H1 (cell line): ENCODE data around the gene UBP1. TPM values are rescaled to one million over a fixed set of nuclear protein-coding genes. Genes with fewer than 3 reads are reported as not detected.

Experiments used
- CTCF ChIA-PET: fragments of 300-600 bp; sonication (Branson Sonifier 250); formaldehyde crosslinking; loops from one replicate; lab custom pipeline; 2021; ENCODE audit not compliant: partially characterized antibody; lab: Charles Lee
- POLR2A ChIA-PET: fragments of 300-600 bp; sonication (Branson Sonifier 250); formaldehyde crosslinking; loops from one replicate; lab custom pipeline; 2021; ENCODE audit warnings: inconsistent platforms; ENCODE audit not compliant: partially characterized antibody; lab: Charles Lee
- DNase-seq, 2 experiments: peaks; one replicate each; pipeline versions ENCODE4 v3.0.0 to v3.0.0-alpha.2; 2010 to 2022; ENCODE audit warnings: low spot score in 2 of 2, low read depth in 1 of 2, mixed read lengths in 1 of 2
- FAIRE-seq: peaks from 2 replicates; lab custom pipeline; 2011; peaks lifted over from hg19 to GRCh38; lab: Jason Lieb, UNC
- H2AFZ ChIP-seq: 2 replicates; pipeline ENCODE4 v1.8.1; 2012; ENCODE audit warnings: low read length, inconsistent platforms
- H2AK5ac ChIP-seq: 2 replicates; pipeline ENCODE4 v1.6.1; 2013; ENCODE audit warnings: low read depth, low read length
- H2BK120ac ChIP-seq: replicated peaks from 2 replicates; pipeline ENCODE3; 2013; ENCODE audit warnings: low read depth, low read length, inconsistent platforms
- H2BK12ac ChIP-seq: 2 replicates; pipeline ENCODE4 v1.6.1; 2013; ENCODE audit warnings: low read depth, low read length
- H2BK15ac ChIP-seq: 2 replicates; pipeline ENCODE4 v1.6.1; 2013; ENCODE audit warnings: low read length
- H2BK20ac ChIP-seq: 2 replicates; pipeline ENCODE4 v1.6.1; 2013; ENCODE audit warnings: low read length
- H2BK5ac ChIP-seq: 2 replicates; pipeline ENCODE4 v1.6.1; 2013; ENCODE audit warnings: low read depth, low read length
- H3K14ac ChIP-seq: 2 replicates; pipeline ENCODE4 v1.6.1; 2013; ENCODE audit warnings: inconsistent platforms; ENCODE audit not compliant: insufficient read length
- H3K18ac ChIP-seq: 2 replicates; pipeline ENCODE4 v1.6.1; 2013; ENCODE audit warnings: low read length; ENCODE audit errors: extremely low read depth
- H3K23ac ChIP-seq: 2 replicates; pipeline ENCODE4 v1.6.1; 2013; ENCODE audit warnings: inconsistent platforms; ENCODE audit not compliant: insufficient read length
- H3K23me2 ChIP-seq: 2 replicates; pipeline ENCODE4 v1.6.1; 2013; ENCODE audit warnings: low read depth, low read length
- H3K27ac ChIP-seq: 2 replicates; pipeline ENCODE4 v1.6.1; 2011; ENCODE audit warnings: low read depth, low read length, inconsistent platforms
- H3K27me3 ChIP-seq, 4 experiments: replicated peaks in 1 of 4; 1 replicate in 1 of 4; 2 replicates in 3 of 4; pipeline versions ENCODE4 v1.6.1 to v1.8.1; 2011 to 2013; ENCODE audit warnings: low read length in 3 of 4, mild to moderate bottlenecking in 3 of 4, inconsistent platforms in 2 of 4, mixed read lengths in 2 of 4, moderate library complexity in 1 of 4; ENCODE audit not compliant: control insufficient read depth in 3 of 4, insufficient read depth in 3 of 4; ENCODE audit errors: extremely low read depth in 1 of 4
- H3K36me3 ChIP-seq, 4 experiments: 2 replicates each; pipeline versions ENCODE4 v1.6.1 to v1.8.1; 2011 to 2013; ENCODE audit warnings: mild to moderate bottlenecking in 4 of 4, low read length in 3 of 4, moderate library complexity in 2 of 4, control low read depth in 1 of 4, inconsistent platforms in 1 of 4; ENCODE audit not compliant: insufficient read depth in 4 of 4, control insufficient read depth in 2 of 4
- H3K4ac ChIP-seq: replicated peaks from 2 replicates; pipeline ENCODE3; 2013; ENCODE audit warnings: low read length, low read depth, mixed read lengths, inconsistent platforms; ENCODE audit not compliant: insufficient read length
- H3K4me1 ChIP-seq, 4 experiments: replicated peaks in 1 of 4; 1 replicate in 1 of 4; 2 replicates in 3 of 4; pipeline versions ENCODE4 v1.6.1 to v1.8.1; 2011 to 2013; ENCODE audit warnings: low read length in 3 of 4, inconsistent platforms in 2 of 4, mixed read lengths in 1 of 4; ENCODE audit not compliant: insufficient read depth in 4 of 4, control insufficient read depth in 3 of 4
- H3K4me2 ChIP-seq, 2 experiments: 2 replicates each; pipeline versions ENCODE4 v1.6.1 to v1.8.1; 2011 to 2013; ENCODE audit warnings: low read depth in 2 of 2, low read length in 2 of 2, control low read depth in 1 of 2, inconsistent platforms in 1 of 2, mild to moderate bottlenecking in 1 of 2; ENCODE audit not compliant: insufficient read depth in 1 of 2
- H3K4me3 ChIP-seq, 4 experiments: fragments of 200-600, 300-600 bp in 1 of 4; sonication (generic), shearing (Covaris generic), sonication (Bioruptor Twin) in 1 of 4; 2 replicates each; pipeline versions ENCODE4 v1.5.1 to v1.8.1; 2011 to 2016; ENCODE audit warnings: low read length in 4 of 4, low read depth in 3 of 4, control low read depth in 2 of 4, inconsistent platforms in 2 of 4, mild to moderate bottlenecking in 2 of 4, mixed read lengths in 1 of 4, moderate library complexity in 1 of 4; ENCODE audit not compliant: insufficient read depth in 2 of 4; ENCODE audit errors: extremely low read depth in 1 of 4
- H3K56ac ChIP-seq: replicated peaks from 2 replicates; pipeline ENCODE3; 2013; ENCODE audit warnings: low read depth, mild to moderate bottlenecking, mixed read lengths, low read length, inconsistent platforms; ENCODE audit not compliant: insufficient read length
- H3K79me1 ChIP-seq: 2 replicates; pipeline ENCODE4 v1.6.1; 2013; ENCODE audit warnings: low read depth, low read length, control low read depth
- H3K79me2 ChIP-seq, 2 experiments: 2 replicates each; pipeline versions ENCODE4 v1.6.1 to v1.8.1; 2012 to 2013; ENCODE audit warnings: low read length in 2 of 2, mild to moderate bottlenecking in 2 of 2, inconsistent platforms in 1 of 2; ENCODE audit not compliant: insufficient read depth in 2 of 2, control insufficient read depth in 1 of 2
- H3K9ac ChIP-seq, 4 experiments: replicated peaks in 1 of 4; 1 replicate in 1 of 4; 2 replicates in 3 of 4; pipeline versions ENCODE4 v1.6.1 to v1.8.1; 2011 to 2013; ENCODE audit warnings: low read depth in 3 of 4, low read length in 3 of 4, control low read depth in 2 of 4, mild to moderate bottlenecking in 2 of 4, moderate library complexity in 2 of 4, inconsistent platforms in 1 of 4; ENCODE audit errors: extremely low read depth in 1 of 4
- H3K9me3 ChIP-seq, 2 experiments: 2 replicates each; pipeline versions ENCODE4 v1.6.1 to v1.8.1; 2012 to 2013; ENCODE audit warnings: mild to moderate bottlenecking in 2 of 2, moderate library complexity in 2 of 2, control low read depth in 1 of 2, inconsistent platforms in 1 of 2, low read depth in 1 of 2, low read length in 1 of 2, mixed read lengths in 1 of 2; ENCODE audit not compliant: insufficient read depth in 2 of 2
- H4K20me1 ChIP-seq, 2 experiments: replicated peaks in 1 of 2; 2 replicates each; pipeline versions ENCODE3 to v1.8.1; 2011 to 2013; ENCODE audit warnings: inconsistent platforms in 2 of 2, low read length in 2 of 2, mild to moderate bottlenecking in 1 of 2; ENCODE audit not compliant: insufficient read depth in 2 of 2, control insufficient read depth in 1 of 2
- H4K5ac ChIP-seq: 2 replicates; pipeline ENCODE4 v1.6.1; 2013; ENCODE audit warnings: low read length, low read depth, mixed read lengths, inconsistent platforms; ENCODE audit not compliant: insufficient read length
- H4K8ac ChIP-seq: 2 replicates; pipeline ENCODE4 v1.8.0; 2013; ENCODE audit warnings: mild to moderate bottlenecking, moderate library complexity, low read length, inconsistent platforms; ENCODE audit not compliant: insufficient read depth; ENCODE audit errors: extremely low read depth
- H4K91ac ChIP-seq: replicated peaks from 2 replicates; pipeline ENCODE3; 2013; ENCODE audit warnings: low read length, mixed read lengths, inconsistent platforms; ENCODE audit not compliant: insufficient read length
- EGR1 ChIP-seq: IDR thresholded peaks from 2 replicates; pipeline ENCODE4 v1.6.1; 2011; ENCODE audit warnings: low read depth, low read length, borderline replicate concordance
- GTF2F1 ChIP-seq: IDR thresholded peaks from 2 replicates; pipeline ENCODE4 v1.6.1; 2012; ENCODE audit warnings: low read depth, low read length, improper control_type of control experiment, borderline replicate concordance
- HDAC2 ChIP-seq, 2 experiments: fragments of 300-600 bp in 1 of 2; sonication (generic) in 1 of 2; IDR thresholded peaks; 2 replicates each; pipeline ENCODE4 v1.6.1; 2011 to 2012; ENCODE audit warnings: low read depth in 2 of 2, low read length in 2 of 2, mild to moderate bottlenecking in 2 of 2, moderate library complexity in 2 of 2, borderline replicate concordance in 1 of 2, inconsistent platforms in 1 of 2
- MAFK ChIP-seq: IDR thresholded peaks from 2 replicates; pipeline ENCODE4 v1.6.1; 2012; ENCODE audit warnings: low read depth, mild to moderate bottlenecking, improper control_type of control experiment, low read length
- NANOG ChIP-seq: IDR thresholded peaks from 2 replicates; pipeline ENCODE4 v1.6.1; 2011; ENCODE audit warnings: low read length, low read depth, mild to moderate bottlenecking, inconsistent platforms; ENCODE audit not compliant: insufficient read depth, poor library complexity, severe bottlenecking
- RXRA ChIP-seq: IDR thresholded peaks from 2 replicates; pipeline ENCODE4 v1.6.1; 2011; ENCODE audit warnings: low read depth, mild to moderate bottlenecking, low read length, moderate library complexity; ENCODE audit not compliant: insufficient read depth
- SRF ChIP-seq: IDR thresholded peaks from 2 replicates; pipeline ENCODE4 v1.6.1; 2011; ENCODE audit warnings: mild to moderate bottlenecking, low read depth, low read length, moderate library complexity
- TBP ChIP-seq: IDR thresholded peaks from 2 replicates; pipeline ENCODE4 v1.6.1; 2011; ENCODE audit warnings: low read depth, low read length, improper control_type of control experiment
- ZNF274 ChIP-seq: IDR thresholded peaks from 2 replicates; pipeline ENCODE4 v1.7.0; 2012; ENCODE audit warnings: low read length, borderline replicate concordance; ENCODE audit errors: extremely low read depth
- WGBS, 2 experiments: shearing (Covaris generic) in 1 of 2; methylation state at CpG; one replicate each; pipeline versions ENCODE4 v1.1.6 to v1.1.7; 2013 to 2015; ENCODE audit warnings: low lambda C conversion rate in 2 of 2, mixed read lengths in 2 of 2, inconsistent platforms in 1 of 2, low coverage in 1 of 2, missing lambda C conversion rate in 1 of 2; ENCODE audit not compliant: insufficient replicate concordance in 2 of 2, insufficient coverage in 1 of 2, insufficient read length in 1 of 2; ENCODE audit errors: extremely low coverage in 1 of 2, missing lambda C conversion rate in 1 of 2; 5-methylcytosine and 5-hydroxymethylcytosine counted together
- polyA plus RNA-seq, 7 experiments: library from polyadenylated mRNA; depleted of rRNA in 3 of 7; stranded (reverse) in 5 of 7; unstranded in 2 of 7; fragments of >200 nt in 5 of 7; fragments of 200-250 nt in 2 of 7; gene quantifications; 1 replicate in 5 of 7; 2 replicates in 1 of 7; 4 replicates in 1 of 7; pipeline versions ENCODE4 v1.2.1 to v1.2.3, GENCODE V29; 2011 to 2013; ENCODE audit warnings: missing spikeins in 2 of 7, mixed read lengths in 2 of 7
- total RNA-seq: library from RNA; stranded (reverse); fragmentation: NEBNext Ultra II Directional; extraction: Animal tissue kit (Norgen Biotek cat#: 25700); gene quantifications from 2 replicates; pipeline ENCODE4 v1.2.1, GENCODE V29; 2021

Gene UBP1
- total and polyA plus RNA-seq, 2 of the 8 experiments (the other 6 are each of a cell fraction or from before 2014, with no cell fraction given): 47.3 to 71.9 TPM

DNA sequence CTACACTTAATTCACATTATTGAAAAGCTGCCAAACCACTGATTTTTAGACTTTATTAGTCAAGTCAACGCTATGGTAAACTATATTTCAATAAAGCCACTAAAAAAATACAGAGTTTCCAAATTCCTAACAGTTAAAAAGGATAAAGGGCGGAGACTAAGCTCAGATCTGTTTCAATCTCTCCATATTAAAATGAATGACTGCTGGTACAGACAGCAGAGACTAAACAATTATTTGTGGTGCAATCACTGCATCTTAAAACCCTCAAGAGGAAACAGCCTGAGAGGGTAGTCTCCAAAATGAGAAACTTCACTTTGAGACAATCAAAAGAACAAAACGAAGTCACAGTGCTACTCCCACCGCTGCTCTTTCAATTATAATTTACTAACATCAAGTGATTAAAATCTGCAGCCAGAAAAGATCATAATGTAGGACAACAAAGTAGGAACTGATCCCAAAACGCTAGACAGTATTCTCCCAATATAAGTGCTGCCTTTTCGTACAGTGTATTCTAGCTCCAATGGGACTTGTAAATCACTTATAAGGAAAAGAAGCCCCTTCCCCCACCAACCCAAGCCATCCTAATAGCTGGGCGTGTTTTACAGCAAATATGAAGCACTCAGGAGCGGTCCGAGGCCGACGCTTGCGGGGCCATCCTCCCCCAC, 1.2 kb downstream of the UBP1 start:
- Histone ChIP-seq H3K79me2 (peaks cover 29 to 58% of the 10 kb centered on the region in 2 experiments), H4K8ac (peak overlapping the region; percentile 94; the same call in 1 of the 2 replicates), H3K27ac (peak overlapping the region; percentile 82; the same call in 1 of the 2 replicates), H3K4me2 (peak overlapping the region; percentile 86 to 92), H2BK15ac (no peak overlapping the region), H4K20me1 (peaks cover 10 to 18% of the 10 kb centered on the region in 2 experiments), H2BK120ac (no peak overlapping the region), H3K23me2 (peaks cover 10% of the 10 kb centered on the region), H2BK5ac (peak overlapping the region; percentile 87; the same call in 1 of the 2 replicates), H4K91ac (no peak overlapping the region), H3K23ac (no peak overlapping the region), H4K5ac (peak overlapping the region; percentile 78), H3K18ac (peak overlapping the region; percentile 15), H2AK5ac (no peak overlapping the region), H3K9ac (peak overlapping the region; percentile 76 to 97 (median 84)), H3K4ac (peak overlapping the region; percentile 57), H3K36me3 (no peaks in the 10 kb centered on the region), H2BK12ac (no peak overlapping the region), H2AFZ (no peak overlapping the region), H3K4me3 (peak overlapping the region; percentile 82 to 94 (median 88)), H3K27me3 (no peaks in the 10 kb centered on the region), H2BK20ac (no peak overlapping the region), H3K79me1 (peaks cover 5% of the 10 kb centered on the region), H3K4me1 (peaks cover 0 to 6% (median 2%) of the 10 kb centered on the region in 4 experiments; a peak in 4 of 7 replicates), H3K56ac (peak overlapping the region; percentile 74), H3K9me3 (no peaks in the 10 kb centered on the region), H3K14ac (no peak overlapping the region)
- DNase-seq: no peak
- CTCF ChIA-PET: interaction anchor here (1.0 to 1.4 kb wide), 5 partner anchors 13 to 354 kb away, joined by 3 read pairs; no protein-coding TSS in a partner anchor
- no peak for FAIRE-seq
- POLR2A ChIA-PET: interaction anchor here (0.5 to 6.1 kb wide), 11 partner anchors 7 to 354 kb away, joined by 3 to 82 read pairs (median 4); no protein-coding TSS in a partner anchor
- WGBS, 2 experiments: 7% methylated on average over 8 of the region's 12 CpGs; no CpG with 5 or more reads in 1 of the 2 experiments
- TF ChIP-seq RXRA: no peak
- no peak for TF ChIP-seq SRF
- no peak for TF ChIP-seq GTF2F1
- TF ChIP-seq MAFK: no peak
- no peak for TF ChIP-seq EGR1
- TF ChIP-seq ZNF274: no peak
- no peak for TF ChIP-seq NANOG
- no peak for TF ChIP-seq HDAC2 (IDR thresholded peaks at IDR 0.05; ENCODE audit: borderline replicate concordance in 1 of 2, low read depth in 2 of 2, low read length in 2 of 2)
- TF ChIP-seq TBP: no peak
